Heart left ventricle (tissue), 13 donors: Measurements from ENCODE around the gene TRERF1.

ENCODE experiments used
- CTCF ChIP-seq, 12 donors: fragments of 200-600 bp; sonication (generic) in 4 of 12; IDR thresholded peaks; one replicate each; pipeline versions ENCODE4 v1.5.0 to v1.8.0; 2018 to 2022; ENCODE audit warnings: antibody characterized with exemption in 12 of 12, mild to moderate bottlenecking in 5 of 12
- POLR2A ChIP-seq, 2 donors: fragments of 450-650 bp; IDR thresholded peaks; one replicate each; pipeline ENCODE4 v1.6.1; 2017; ENCODE audit warnings: antibody characterized with exemption in 2 of 2, mild to moderate bottlenecking in 2 of 2, moderate library complexity in 2 of 2
- donor health status: ischemic (EF 13 %, LVEDD 7.1; RV severe dilation, severe dysfunction).
- donor health status: DM: no; HTN: yes; CAD: no.
- donor health status: DM: no; HTN: no; CAD: no.
- donor health status: ischemic (EF 25% LVEDD 6.9; RV normal size, moderate dysfunction).
- donor health status: ischemic (EF 25% LVEDD 5.7; RV mildly dilated, moderate dysfunction).
- donor health status: ischemic (EF 35%, LVEDD 5.7; RV mildly dilated, moderate dysfunction).
- donor health status: nonischemic (EF 11% LVEDD 7.7; RV severe dilation, severe dysfunction).
- donor health status: DM: yes; HTN: yes; CAD: no.
- donor health status: PGD.
- donor health status: ischemic (EF 29% LVEDD 5.4; RV normal size, mild dysfunction).
- donor health status: nonischemic (EF 23%, LVEDD 6.1; RV moderate dilation, normal function).

GRCh38 chr6:42380228-42380979 is 71.3 kb downstream of the TRERF1 start:
- TF ChIP-seq CTCF (IDR thresholded peaks at IDR 0.05) = no peak
- TF ChIP-seq POLR2A (IDR thresholded peaks at IDR 0.05) = no peak
